ENCODE measurements around the gene ISYNA1. TPM values are rescaled to one million over a fixed set of nuclear protein-coding genes. Genes with fewer than 3 reads are reported as not detected.

ISYNA1 gene
- total and polyA plus RNA-seq, 2 of the 13 experiments (the other 11 are each of a cell fraction or from before 2014, with no cell fraction given) = 29.6 to 48.5 TPM

DNA sequence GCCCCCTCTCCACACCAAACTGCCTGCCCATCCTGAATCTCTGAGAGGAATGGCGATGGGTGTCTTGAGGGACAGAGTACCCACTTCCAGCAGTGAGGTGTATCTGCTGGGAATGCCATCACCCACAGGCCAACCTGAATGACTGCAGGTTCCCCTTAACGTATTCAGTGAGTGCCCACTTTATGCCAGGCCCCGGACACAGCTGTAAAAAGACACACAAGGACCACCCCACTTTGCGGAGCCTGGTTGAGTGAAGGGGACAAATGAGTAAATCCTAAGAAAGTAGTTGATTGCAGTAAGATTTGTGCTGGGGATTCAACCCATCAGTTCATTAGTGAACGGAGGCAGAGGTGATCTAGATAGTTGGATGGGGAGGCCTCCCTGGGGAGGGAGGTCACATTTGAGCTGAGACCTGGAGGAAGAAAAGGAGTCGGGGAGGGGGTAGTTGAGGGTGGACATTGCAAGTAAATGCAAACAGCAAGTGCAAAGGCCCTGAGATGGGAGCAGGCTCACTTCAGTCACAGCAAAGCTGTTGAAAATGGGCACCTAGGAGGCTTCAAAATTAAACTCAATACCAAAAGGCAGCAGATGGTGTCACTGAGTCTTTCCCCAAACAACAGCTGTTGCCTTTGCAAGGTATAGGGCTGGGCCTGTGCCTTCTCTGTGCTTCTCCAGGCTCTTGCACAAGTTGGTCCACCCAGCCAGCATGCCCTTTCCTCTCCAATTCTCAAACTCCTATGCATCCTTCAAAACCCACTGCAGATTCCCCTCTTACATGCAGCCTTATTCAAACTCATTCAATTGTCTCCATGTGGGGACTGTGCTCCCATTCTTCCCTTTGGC lies 47.6 kb downstream of the ISYNA1 start (continued):
- TF ChIP-seq E2F1 (CRISPR knock-in tag; IDR thresholded peaks at IDR 0.05) = no peak
- 0 out of 4 replicates have a peak, but pooled peaks of 1 of the 2 experiments have one; percentile 14 for TF ChIP-seq KLF16 (CRISPR knock-in tag; IDR thresholded peaks at IDR 0.05)
- 0 out of 2 replicates have a peak, but pooled peaks have one; percentile 59 for TF ChIP-seq ZNF124 (CRISPR knock-in tag; IDR thresholded peaks at IDR 0.05)
- no peak for TF ChIP-seq CENPX (CRISPR knock-in tag; IDR thresholded peaks at IDR 0.05)
- TF ChIP-seq, protein P1, sequence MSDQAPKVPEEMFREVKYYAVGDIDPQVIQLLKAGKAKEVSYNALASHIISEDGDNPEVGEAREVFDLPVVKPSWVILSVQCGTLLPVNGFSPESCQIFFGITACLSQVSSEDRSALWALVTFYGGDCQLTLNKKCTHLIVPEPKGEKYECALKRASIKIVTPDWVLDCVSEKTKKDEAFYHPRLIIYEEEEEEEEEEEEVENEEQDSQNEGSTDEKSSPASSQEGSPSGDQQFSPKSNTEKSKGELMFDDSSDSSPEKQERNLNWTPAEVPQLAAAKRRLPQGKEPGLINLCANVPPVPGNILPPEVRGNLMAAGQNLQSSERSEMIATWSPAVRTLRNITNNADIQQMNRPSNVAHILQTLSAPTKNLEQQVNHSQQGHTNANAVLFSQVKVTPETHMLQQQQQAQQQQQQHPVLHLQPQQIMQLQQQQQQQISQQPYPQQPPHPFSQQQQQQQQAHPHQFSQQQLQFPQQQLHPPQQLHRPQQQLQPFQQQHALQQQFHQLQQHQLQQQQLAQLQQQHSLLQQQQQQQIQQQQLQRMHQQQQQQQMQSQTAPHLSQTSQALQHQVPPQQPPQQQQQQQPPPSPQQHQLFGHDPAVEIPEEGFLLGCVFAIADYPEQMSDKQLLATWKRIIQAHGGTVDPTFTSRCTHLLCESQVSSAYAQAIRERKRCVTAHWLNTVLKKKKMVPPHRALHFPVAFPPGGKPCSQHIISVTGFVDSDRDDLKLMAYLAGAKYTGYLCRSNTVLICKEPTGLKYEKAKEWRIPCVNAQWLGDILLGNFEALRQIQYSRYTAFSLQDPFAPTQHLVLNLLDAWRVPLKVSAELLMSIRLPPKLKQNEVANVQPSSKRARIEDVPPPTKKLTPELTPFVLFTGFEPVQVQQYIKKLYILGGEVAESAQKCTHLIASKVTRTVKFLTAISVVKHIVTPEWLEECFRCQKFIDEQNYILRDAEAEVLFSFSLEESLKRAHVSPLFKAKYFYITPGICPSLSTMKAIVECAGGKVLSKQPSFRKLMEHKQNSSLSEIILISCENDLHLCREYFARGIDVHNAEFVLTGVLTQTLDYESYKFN (CRISPR knock-in tag; conservative IDR thresholded peaks at IDR 0.05) = 0 out of 2 replicates have a peak, but pooled peaks have one; percentile 14
- TF ChIP-seq ZBED4 (CRISPR knock-in tag; IDR thresholded peaks at IDR 0.05; ENCODE audit: borderline replicate concordance) = no peak
- TF ChIP-seq AKAP8 (CRISPR knock-in tag; IDR thresholded peaks at IDR 0.05) = peak; percentile 95
- TF ChIP-seq KLF9 (CRISPR knock-in tag; IDR thresholded peaks at IDR 0.05; ENCODE audit: low read depth) = no peak
- no peak; the same call in 1 of the 2 replicates for TF ChIP-seq ZNF800 (CRISPR knock-in tag; IDR thresholded peaks at IDR 0.05)
- no peak for TF ChIP-seq SALL2 (CRISPR knock-in tag; IDR thresholded peaks at IDR 0.05)
- TF ChIP-seq RXRB (CRISPR knock-in tag; IDR thresholded peaks at IDR 0.05; ENCODE audit: borderline replicate concordance) = peak; percentile 10; the same call in 1 of the 2 replicates
- no peak for TF ChIP-seq HOMEZ (CRISPR knock-in tag; IDR thresholded peaks at IDR 0.05; ENCODE audit: low read depth)
- TF ChIP-seq, protein P2, sequence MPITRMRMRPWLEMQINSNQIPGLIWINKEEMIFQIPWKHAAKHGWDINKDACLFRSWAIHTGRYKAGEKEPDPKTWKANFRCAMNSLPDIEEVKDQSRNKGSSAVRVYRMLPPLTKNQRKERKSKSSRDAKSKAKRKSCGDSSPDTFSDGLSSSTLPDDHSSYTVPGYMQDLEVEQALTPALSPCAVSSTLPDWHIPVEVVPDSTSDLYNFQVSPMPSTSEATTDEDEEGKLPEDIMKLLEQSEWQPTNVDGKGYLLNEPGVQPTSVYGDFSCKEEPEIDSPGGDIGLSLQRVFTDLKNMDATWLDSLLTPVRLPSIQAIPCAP (CRISPR knock-in tag; IDR thresholded peaks at IDR 0.05; ENCODE audit: low read depth) = no peak
